Measurements from ENCODE around the gene TENT4B.
"Not testable (repeated sequence)": the region's sequence is repeated elsewhere in the genome, so short reads cannot be mapped to it uniquely, and the experiment has no call there.

The TENT4B gene

DNA sequence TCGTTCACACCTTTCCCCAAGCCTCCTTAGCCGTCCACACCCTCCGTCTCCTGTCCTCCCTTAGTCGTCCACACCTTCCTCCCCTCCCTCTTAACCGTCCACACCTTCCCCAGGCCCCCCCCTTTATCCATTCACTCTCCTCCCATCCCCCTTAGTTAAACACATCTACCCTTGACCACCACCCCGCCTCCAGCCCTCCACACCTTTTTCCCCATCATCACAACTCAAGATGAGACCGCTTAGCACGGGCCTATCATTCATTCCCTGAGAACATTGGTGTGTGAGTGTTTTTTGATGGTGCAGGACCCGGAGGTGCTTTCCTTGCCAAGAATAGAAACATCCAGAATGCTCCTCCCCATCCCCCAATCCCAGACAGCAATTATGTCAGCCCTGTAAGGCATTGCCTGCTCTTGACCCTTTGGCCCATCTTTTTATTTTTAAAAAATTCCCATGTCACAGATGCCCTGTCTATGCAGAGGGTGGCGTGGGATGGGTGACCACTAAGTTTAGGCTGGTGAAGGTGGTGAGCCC is 1.4 kb downstream of the TENT4B start:
- in situ Hi-C loops (cut with HindIII; ENCODE audit: low sequenced_read_pairs), result no loop called here

DNA sequence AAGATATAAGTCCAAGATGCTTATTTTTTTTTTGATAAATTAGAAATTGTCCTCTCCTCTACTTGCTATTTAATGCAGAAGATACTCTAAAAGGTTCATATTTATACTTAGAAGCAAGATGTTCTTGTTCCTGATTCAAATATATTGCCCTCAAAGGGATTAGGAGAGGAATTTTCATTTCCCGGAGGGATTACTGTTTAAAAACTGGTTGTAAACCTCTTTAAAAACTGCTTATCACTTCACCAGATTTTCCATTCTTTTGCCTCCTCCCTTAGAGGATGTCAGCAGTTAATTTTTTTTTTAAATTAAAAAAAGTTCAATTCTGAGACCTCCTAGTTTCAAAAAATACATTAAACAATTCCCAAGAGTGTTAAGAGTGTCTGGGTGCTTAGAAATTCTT is 2.8 kb downstream of the TENT4B start:
- in situ Hi-C loops (cut with HindIII; ENCODE audit: low sequenced_read_pairs), result no loop called here

DNA sequence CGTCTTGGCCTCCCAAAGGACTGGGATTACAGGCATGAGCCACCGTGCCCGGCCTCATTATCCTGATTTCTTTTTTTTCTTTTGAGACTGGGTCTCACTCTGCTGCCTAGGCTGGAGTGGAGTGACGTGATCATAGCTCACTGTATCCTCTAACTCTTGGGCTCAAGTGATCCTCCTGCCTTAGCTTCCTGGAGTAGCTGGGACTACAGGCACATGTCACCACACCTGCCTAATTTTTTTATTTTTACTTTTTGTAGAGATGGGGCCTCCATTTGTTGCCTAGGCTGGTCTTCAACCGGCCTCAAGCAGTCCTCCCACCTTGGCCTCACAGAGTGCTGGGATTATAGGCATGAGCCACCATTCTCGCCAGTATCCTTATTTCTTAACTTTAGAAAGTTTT is 3.5 kb downstream of the TENT4B start:
- in situ Hi-C loops (cut with HindIII; ENCODE audit: low sequenced_read_pairs), result no loop called here

DNA sequence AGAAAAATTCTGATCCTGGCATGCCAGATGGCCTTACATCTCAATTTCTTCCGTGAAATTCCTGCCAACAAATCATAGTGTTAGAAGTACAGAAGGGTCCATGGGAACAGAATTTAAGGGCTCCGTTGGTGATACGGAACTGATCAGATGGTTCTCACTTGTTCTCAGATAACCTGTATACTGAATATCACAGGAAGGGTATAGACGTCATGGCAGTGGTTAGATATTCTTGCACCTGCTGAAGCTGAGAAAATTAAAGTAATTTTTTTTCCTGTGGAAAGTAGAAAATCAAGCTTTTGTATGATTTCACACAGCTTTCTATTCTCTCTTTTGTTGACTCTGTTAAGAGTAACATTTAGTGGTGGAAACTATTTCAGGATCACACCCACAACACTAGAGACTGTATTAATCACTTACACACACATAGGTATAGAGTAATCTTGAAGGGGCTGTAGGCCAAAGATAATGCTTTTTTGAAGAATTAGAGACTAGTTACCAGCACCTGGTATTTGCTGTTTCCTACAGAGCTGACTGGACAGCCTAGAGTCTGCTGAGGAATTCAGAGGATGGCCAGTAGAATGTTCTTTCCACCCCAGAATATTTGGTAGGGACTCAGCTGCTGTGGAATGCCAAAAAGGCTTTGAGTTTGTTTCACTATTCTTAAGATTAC is 7.5 kb downstream of the TENT4B start:
- in situ Hi-C loops (cut with HindIII; ENCODE audit: low sequenced_read_pairs), result no loop called here

DNA sequence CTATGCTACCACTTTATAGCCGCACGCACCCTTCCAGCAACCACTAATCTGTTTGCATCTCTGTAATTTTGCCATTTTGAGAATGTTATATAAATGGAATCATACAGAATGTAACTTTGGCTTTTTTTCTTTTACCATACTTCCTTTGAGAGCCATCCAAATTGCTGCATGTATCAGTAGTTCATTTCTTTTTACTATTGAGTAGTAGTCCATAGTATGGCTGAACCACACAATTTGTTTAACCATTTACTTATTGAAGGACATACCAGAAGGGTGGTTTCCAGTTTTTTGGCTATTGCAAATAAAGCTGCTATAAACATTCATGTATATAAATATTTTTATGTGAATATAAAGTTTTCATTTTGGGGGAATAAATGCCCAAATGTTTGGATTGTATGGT is 8.8 kb downstream of the TENT4B start:
- in situ Hi-C loops (cut with HindIII; ENCODE audit: low sequenced_read_pairs), result no loop called here

DNA sequence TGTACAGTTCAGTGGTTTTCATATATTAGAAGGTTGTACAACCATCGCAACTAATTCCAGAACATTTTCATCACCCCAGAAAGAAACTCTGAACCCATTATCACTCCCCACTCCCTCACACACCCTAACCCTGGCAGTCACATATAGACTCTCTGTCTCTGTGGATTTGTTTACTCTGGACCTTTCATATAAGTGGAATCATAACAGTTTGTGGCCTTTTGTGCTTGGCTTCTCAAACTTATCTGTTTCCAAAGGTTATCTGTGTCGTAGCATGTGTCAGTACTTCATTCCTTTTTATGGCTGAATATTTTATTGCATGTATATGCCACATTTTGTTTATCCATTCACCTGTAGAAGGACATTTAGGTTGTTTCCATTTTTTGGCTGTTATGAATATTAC is 12.4 kb downstream of the TENT4B start:
- in situ Hi-C loops (cut with HindIII; ENCODE audit: low sequenced_read_pairs), result no loop called here

DNA sequence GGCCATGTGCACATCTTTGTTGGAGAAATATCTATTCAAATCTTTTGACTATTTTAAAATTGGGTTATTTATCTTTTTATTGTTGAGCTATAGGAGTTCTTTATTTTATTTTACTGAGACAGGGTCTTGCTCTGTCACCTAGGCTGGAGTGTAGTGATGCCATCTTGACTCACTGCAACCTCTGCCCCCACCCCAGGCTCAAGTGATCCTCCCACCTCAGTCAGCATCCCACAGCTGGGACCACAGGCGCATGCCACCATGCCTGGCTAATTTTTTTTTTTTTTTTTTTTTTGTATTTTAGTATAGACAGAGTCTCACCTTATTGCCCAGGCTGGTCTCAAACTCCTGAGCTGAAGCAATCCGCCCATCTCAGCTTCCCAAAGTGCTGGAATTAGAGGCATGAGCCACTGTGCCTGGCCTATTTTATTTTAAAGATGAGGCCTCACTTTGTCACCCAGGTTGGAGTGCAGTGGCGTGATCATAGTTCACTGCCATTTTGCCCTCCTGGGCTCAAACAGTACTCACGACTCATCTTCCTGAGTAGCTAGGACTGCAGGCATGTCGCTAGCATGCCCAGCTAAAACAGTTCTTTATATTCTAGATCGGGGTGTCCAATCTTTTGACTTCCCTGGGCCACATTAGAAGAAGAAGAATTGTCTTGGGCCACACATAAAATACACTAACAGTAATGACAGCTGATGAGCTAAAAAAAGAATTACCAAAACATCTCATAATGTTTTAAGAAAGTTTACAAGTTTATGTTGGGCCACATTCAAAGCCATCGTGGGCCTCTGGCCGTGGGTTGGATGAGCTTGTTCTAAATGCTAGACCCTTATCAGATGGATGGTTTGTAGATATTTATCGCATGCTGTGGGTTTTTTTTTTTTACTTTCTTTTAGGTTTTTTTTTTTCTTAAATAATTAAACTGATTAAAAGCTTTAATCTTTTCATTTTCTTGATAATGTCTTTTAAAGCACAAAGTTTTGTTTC is 13.7 kb downstream of the TENT4B start:
- in situ Hi-C loops (cut with HindIII; ENCODE audit: low sequenced_read_pairs), result no loop called here

DNA sequence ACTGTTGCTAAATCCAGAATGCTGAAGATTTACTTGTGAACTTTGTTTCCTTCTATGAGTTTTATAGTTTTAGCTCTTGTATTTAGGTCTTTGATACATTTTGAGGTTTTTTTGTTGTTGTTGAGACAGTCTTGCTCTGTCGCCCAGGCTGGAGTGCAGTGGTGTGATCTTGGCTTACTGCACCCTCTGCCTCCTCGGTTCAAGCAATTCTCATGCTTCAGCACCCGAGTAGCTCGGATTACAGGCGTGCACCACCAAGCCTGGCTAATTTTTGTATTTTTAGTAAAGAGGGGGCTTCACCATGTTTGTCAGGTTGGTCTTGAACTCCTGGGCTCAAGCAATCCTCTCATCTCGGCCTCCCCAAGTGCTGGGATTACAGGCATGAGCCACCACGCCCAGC is 14.4 kb downstream of the TENT4B start:
- in situ Hi-C loops (cut with HindIII; ENCODE audit: low sequenced_read_pairs), result no loop called here

DNA sequence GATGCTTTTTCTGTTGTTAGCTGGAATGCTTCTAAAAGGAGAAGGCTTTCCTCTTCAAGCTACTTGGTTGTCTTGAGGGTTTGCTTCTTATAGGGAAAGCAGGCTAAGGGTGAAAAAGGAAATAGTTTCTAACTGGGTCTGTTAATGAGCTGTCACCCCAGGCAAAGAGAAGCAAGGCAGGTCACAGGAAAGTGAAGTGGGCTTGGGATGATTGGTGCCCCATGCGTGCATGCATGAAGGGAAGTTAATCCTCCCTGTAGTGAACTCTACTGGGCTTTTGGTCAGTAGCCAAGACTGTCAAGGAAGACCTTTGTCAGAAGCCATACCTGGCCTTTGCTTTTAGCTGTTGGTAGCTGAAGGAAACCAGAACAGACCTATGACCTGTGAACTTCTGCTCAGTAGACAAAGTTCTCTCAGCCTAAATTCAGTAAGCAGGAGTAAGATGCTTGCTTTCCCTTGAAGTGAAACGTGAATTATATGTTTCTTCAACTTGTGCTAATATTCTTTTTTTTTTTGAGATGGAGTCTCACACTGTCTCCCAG is 16.5 kb downstream of the TENT4B start:
- in situ Hi-C loops (cut with HindIII; ENCODE audit: low sequenced_read_pairs), result no loop called here

DNA sequence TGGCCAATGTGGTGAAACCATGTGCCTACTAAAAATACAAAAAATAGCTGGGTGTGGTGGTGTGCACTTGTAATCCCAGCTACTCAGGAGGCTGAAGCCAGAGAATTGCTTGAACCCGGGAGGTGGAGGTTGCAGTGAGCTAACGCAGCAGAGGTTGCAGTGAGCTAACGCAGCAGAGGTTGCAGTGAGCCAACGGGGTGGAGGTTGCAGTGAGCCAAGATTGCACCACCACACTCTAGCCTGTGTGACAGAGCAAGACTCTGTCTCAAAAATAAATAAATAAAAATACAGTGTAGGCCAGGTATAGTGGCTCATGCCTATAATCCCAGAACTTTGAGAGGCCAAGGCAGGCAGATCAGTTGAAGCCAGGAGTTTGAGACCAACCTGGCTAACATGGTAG is 18.7 kb downstream of the TENT4B start:
- in situ Hi-C loops (cut with HindIII; ENCODE audit: low sequenced_read_pairs), result not testable (repeated sequence)

DNA sequence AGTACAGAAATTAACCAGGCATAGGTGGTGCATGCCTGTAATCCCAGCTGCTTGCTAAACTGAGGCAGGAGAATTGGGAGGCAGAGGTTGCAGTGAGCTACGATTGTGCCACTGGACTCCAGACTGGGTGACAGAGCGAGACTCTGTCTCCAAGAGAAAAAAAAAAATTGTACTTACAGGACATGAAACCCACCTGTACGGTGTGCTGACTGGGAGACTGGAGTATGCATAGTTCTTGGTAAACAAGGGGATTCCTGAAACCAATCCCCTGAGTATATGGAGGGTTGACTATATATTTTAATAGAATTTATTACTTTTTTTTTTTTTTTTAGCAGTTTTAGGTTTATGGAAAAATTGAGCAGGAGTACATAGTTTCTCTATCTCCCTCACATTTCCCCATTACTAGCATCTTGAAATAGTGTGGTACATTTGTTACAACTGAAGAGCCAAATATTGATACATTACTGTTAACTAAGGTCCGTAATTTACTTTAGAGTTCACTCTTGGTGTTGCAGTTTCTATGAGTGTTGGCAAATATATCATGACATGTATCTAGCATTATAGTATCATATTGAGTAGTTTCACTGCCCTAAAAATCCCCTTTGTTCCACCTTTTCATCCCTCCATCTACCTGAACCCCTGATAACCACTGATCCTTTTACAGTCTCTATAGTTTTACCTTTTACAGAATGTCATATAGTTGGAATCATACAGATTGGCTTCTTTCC is 19.3 kb downstream of the TENT4B start:
- in situ Hi-C loops (cut with HindIII; ENCODE audit: low sequenced_read_pairs), result no loop called here

DNA sequence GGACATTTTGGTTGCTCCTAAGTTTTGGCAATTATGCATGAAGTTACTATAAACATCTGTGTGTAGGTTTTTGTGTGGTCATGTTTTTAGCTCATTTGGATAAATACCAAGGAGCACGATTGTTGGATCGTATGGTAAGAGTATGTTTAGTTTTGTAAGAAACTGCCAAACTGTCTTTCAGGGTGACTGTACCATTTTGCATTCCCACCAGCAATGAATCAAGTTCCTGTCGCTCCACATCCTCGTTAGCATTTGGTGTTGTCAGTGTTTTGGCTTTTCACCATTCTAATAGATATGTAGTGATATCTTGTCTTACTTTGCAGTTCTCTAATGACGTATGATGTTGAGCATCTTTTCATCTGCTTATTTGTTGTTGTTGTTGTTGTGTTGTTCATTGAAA is 20.2 kb downstream of the TENT4B start:
- in situ Hi-C loops (cut with HindIII; ENCODE audit: low sequenced_read_pairs), result no loop called here

DNA sequence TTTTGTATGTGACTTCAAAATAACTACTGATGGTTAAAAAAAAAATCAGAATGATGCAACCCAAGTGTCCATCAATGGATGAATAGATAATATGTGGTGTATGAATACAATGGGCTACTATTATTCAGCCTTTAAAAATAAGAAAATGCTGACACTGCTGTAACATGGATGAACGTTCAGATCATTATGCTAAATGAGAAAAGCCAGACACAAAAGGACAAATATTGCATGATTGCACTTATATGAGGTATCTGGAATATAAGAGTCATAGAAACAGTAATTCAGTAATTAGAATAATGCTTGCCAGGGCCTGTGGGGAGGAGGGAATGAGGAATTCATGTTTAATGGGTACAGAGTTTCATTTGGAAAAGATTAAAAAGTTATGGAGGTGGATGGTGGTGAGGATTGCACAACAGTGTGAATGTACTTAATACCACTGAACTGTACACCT is 25.4 kb downstream of the TENT4B start:
- in situ Hi-C loops (cut with HindIII; ENCODE audit: low sequenced_read_pairs), result no loop called here

DNA sequence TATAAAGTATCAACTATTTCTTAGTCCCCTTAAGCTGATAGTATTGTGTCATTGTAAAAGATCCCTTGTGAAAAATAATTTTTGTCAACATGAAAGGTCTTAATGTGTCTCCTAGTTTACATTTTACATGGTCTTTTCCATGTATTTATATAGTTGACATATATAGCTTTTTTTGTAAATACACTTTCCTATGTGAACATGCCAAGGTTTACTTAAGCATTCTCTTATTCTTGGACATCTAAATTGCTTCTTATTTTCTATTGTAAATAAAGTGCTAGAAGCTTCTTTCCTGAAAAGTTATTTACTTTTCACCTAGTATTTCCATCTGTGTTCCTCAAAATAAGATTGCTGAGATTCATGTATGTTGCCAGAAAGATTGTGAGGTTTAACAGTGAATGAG is 29.3 kb downstream of the TENT4B start:
- in situ Hi-C loops (cut with HindIII; ENCODE audit: low sequenced_read_pairs), result no loop called here

DNA sequence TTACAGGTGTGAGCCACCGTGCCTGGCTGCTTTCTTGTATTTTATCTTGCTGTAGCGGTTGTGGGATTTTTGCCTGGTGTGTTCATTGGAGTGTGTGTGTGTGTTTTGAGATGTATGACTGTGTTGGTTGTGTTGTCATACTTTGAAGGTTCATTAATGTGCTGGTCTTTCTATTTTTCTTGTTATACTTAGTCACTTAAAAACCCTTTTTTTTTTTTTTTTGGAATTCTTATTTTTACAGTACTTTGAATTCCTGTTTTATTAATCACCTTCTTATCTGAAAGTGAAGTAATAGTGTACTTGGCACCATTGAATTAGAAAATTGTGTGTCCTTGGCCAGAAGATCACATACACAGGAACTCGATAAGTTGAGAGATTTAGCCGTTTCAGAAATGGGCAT is 30.2 kb downstream of the TENT4B start:
- in situ Hi-C loops (cut with HindIII; ENCODE audit: low sequenced_read_pairs), result no loop called here

DNA sequence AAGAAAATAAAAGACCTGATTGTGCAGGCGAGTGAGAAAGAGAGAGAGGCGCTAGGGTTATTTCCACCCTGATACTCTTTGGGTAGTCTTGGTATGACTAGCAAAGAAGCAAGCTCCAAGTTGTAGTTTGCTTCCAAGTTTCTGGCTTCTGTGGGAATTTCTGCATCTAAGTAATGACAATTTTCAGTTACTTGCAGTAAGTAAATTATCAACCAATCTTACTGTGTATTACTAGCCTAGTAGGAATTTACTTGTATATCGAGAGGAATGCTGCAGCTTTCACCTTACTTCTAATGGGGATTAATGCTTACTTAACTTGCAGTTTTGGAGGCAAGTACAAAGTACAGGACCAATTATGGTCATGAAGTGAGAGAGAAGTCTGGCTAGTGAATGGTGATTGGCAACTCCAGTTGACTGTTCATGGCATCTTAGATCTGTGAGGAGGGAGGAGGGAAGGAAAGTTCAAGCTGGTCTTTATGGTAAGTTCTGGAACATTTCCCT is 31.9 kb downstream of the TENT4B start:
- in situ Hi-C loops (cut with HindIII; ENCODE audit: low sequenced_read_pairs), result no loop called here

DNA sequence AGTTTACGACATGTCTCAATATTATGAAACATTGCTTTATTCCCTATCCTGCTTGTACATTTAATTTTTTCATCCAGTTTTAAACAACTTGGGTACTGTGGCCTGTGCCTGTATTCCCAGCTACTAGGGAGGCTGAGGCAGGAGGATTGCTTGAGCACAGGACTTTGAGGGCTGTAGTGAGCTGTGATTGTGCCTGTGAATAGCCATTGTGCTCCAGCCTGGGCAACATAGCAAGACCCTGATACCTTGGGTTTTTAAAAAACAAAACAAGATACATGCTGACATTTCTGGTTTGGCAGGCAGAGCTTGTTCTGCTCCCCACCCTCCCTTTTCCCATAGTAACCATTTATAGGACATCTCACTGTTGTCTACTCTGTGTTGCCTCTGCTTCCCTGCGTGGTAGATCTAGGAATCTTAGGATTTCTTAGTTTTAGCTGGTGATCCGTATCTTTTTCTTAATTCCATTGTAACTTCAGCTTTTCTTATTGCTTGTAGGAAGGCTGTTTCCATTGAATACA is 35.6 kb downstream of the TENT4B start:
- in situ Hi-C loops (cut with HindIII; ENCODE audit: low sequenced_read_pairs), result no loop called here

DNA sequence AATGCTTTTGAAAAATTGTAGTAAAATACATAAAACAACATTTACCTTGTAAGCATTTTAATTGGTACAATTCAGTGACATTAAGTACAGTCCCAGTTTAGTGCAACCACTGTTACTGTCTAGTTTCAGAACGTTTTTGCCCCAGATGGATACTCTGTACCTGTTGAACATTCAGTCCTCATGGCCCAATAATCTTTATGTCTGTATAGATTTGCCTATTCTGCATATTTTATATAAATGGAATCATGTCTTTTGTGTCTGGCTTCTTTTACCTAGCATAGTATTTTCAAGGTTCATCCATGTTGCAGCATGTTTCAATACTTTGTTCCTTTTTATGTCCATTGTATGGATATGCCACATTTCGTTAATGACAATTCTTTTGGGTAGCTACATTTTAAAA is 37.2 kb downstream of the TENT4B start:
- in situ Hi-C loops (cut with HindIII; ENCODE audit: low sequenced_read_pairs), result no loop called here

DNA sequence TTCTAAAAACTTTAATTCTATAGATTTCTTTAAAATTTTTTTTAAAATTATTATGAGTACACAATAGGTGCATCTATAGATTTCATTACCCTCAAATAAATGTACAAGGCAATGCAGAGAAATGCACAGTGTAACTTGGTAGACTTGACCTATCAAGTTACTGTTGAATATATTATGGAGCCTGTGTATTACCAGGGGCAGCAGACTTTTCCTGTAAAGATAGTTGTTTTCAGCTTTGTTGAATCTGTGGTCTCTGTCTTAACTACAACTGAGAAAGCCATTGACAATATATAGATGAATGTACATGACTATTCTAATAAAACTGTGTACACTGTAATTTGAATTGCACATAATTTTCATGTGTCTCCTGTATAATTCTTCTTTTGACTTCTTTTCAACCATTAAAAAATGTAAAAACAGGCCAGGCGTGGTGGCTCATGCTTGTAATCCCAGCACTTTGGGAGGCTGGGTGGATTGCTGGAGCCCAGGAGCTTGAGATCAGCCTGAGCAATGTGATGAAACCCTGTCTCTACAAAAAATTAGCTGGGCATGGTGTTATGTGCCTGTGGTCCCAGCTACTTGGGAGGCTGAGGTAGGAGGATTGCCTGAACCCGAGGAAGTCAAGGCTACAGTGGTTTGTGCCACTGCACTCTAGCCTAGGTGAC is 39.4 kb downstream of the TENT4B start:
- in situ Hi-C loops (cut with HindIII; ENCODE audit: low sequenced_read_pairs), result no loop called here

DNA sequence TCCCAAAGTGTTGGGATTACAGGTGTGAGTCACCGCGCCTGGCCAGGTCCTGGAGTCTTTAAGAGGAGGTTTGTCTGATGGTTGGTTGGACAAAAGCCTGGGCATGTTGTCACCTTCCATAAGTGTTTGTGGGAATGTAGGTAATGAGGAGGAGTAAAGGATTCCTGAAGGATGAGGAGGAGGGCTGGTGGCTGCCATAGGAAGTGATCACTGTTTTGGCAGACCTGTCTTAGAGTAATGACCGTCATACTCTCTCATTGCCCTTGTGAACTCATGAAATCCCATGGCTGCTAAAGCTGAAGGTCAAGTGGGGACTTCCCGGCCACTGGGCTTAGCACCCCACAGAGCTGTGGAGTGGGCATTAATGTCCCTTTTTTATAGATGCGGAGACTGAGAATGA is 40.5 kb downstream of the TENT4B start:
- in situ Hi-C loops (cut with HindIII; ENCODE audit: low sequenced_read_pairs), result no loop called here
